HG02981 (cell line): ENCODE results near the gene TCFL5.

Experiments
- ATAC-seq: cut with Tn5 transposase; IDR thresholded peaks from one replicate; pipeline ENCODE4 v1.9.1; 2021; ENCODE audit warnings: mild to moderate bottlenecking, moderate library complexity; ENCODE audit not compliant: unreplicated experiment

TCFL5 gene

GRCh38 chr20:62824476-62825332, 36.9 kb downstream of the TCFL5 start:
- ATAC-seq = no peak

- ATAC-seq = no peak
Observed at GRCh38 chr20:62823688-62824475, 37.7 kb downstream of the TCFL5 start.

GRCh38 chr20:62822788-62823651, 38.6 kb downstream of the TCFL5 start:
- ATAC-seq = no peak

GRCh38 chr20:62822239-62822787, 39.3 kb downstream of the TCFL5 start:
- no peak for ATAC-seq

GRCh38 chr20:62821726-62822210, 39.9 kb downstream of the TCFL5 start:
- ATAC-seq = no peak

GRCh38 chr20:62820962-62821725, 40.5 kb downstream of the TCFL5 start:
- ATAC-seq = no peak

GRCh38 chr20:62820208-62820961, 41.2 kb downstream of the TCFL5 start:
- ATAC-seq = no peak

- no peak for ATAC-seq
Observed at GRCh38 chr20:62819494-62820174, 42.0 kb downstream of the TCFL5 start.

- no peak for ATAC-seq
Observed at GRCh38 chr20:62818592-62819493, 42.8 kb downstream of the TCFL5 start.

GRCh38 chr20:62817975-62818591, 43.5 kb downstream of the TCFL5 start:
- no peak for ATAC-seq

- ATAC-seq = no peak
Observed at GRCh38 chr20:62816884-62817873, 44.4 kb downstream of the TCFL5 start, which contains the start of gene COL9A3. Gene COL9A3 (plus strand): TSS chr20:62817050. CDS start chr20:62817065, 15 bp downstream.

GRCh38 chr20:62816031-62816883, 45.4 kb downstream of the TCFL5 start:
- no peak for ATAC-seq

GRCh38 chr20:62815066-62815991, 46.3 kb downstream of the TCFL5 start:
- no peak for ATAC-seq

- ATAC-seq = no peak
Observed at GRCh38 chr20:62814709-62815065, 46.9 kb downstream of the TCFL5 start.
